Type B pancreatic cell (in vitro differentiated cells): ENCODE measurements around the gene TAF4B. TPM values are rescaled to one million over a fixed set of nuclear protein-coding genes. Genes with fewer than 3 reads are reported as not detected.
"Not testable (repeated sequence)": the region's sequence is repeated elsewhere in the genome, so short reads cannot be mapped to it uniquely, and the experiment has no call there.

ENCODE experiments used
- DNase-seq: peaks from one replicate; pipeline ENCODE4 v3.0.0; 2021; ENCODE audit warnings: mixed read lengths; ENCODE audit not compliant: unreplicated experiment; ENCODE audit errors: extremely low spot score
- H3K27ac Mint-ChIP-seq: 2 replicates; pipeline ENCODE4 v1.8.0; 2021; ENCODE audit warnings: mild to moderate bottlenecking, mixed read lengths
- H3K27me3 Mint-ChIP-seq: 2 replicates; pipeline ENCODE4 v1.8.0; 2021; ENCODE audit warnings: mixed read lengths
- H3K36me3 Mint-ChIP-seq: 2 replicates; pipeline ENCODE4 v1.8.0; 2021; ENCODE audit warnings: mixed read lengths
- H3K4me1 Mint-ChIP-seq: one replicate; pipeline ENCODE4 v1.8.0; 2021; ENCODE audit warnings: mixed read lengths; ENCODE audit not compliant: unreplicated experiment
- H3K4me3 Mint-ChIP-seq: 2 replicates; pipeline ENCODE4 v1.8.0; 2021; ENCODE audit warnings: mild to moderate bottlenecking, mixed read lengths
- H3K9me3 Mint-ChIP-seq: 2 replicates; pipeline ENCODE4 v1.8.0; 2021; ENCODE audit warnings: mixed read lengths
- CTCF ChIP-seq: fragments of 200-600 bp; sonication (generic); conservative IDR thresholded peaks from 2 replicates; pipeline ENCODE4 v1.5.0; 2021; ENCODE audit warnings: antibody characterized with exemption, mild to moderate bottlenecking
- total RNA-seq: library from RNA; stranded (reverse); gene quantifications from 2 replicates; pipeline ENCODE4 v1.2.1, GENCODE V29; 2021; ENCODE audit warnings: low replicate concordance

TAF4B gene
- total RNA-seq, 1 donor from 2014 or later: 5.1 TPM

- TF ChIP-seq CTCF: no peak
- no peaks in the 10 kb centered on the region for H3K9me3 Mint-ChIP-seq
- H3K4me1 Mint-ChIP-seq: peaks cover 11% of the 10 kb centered on the region
- peaks cover 25% of the 10 kb centered on the region for H3K27me3 Mint-ChIP-seq
- peak overlapping the region; percentile 92 for H3K27ac Mint-ChIP-seq
- DNase-seq: no peak
- no peaks in the 10 kb centered on the region for H3K36me3 Mint-ChIP-seq
- H3K4me3 Mint-ChIP-seq: peak overlapping the region; percentile 97
Measured at GRCh38 chr18:26227051-26227670, 916 bp downstream of the TAF4B start.

GRCh38 chr18:26228562-26229260 lies 2.5 kb downstream of the TAF4B start:
- Mint-ChIP-seq H3K36me3 (peaks cover 6% of the 10 kb centered on the region), H3K27ac (no peak overlapping the region), H3K9me3 (peaks cover 7% of the 10 kb centered on the region), H3K4me3 (peak overlapping the region; percentile 97), H3K4me1 (peaks cover 22% of the 10 kb centered on the region), H3K27me3 (peaks cover 25% of the 10 kb centered on the region)
- no peak for TF ChIP-seq CTCF
- no peak for DNase-seq

- peaks cover 13% of the 10 kb centered on the region for H3K9me3 Mint-ChIP-seq
- TF ChIP-seq CTCF: no peak
- H3K27me3 Mint-ChIP-seq: peaks cover 16% of the 10 kb centered on the region
- H3K36me3 Mint-ChIP-seq: peaks cover 6% of the 10 kb centered on the region
- H3K27ac Mint-ChIP-seq: no peak overlapping the region
- H3K4me1 Mint-ChIP-seq: peaks cover 22% of the 10 kb centered on the region
- H3K4me3 Mint-ChIP-seq: no peak overlapping the region
- DNase-seq: no peak
Measured at GRCh38 chr18:26230497-26230896, 4.3 kb downstream of the TAF4B start.

- Mint-ChIP-seq H3K4me1 (peaks cover 15% of the 10 kb centered on the region), H3K36me3 (peaks cover 6% of the 10 kb centered on the region), H3K4me3 (no peak overlapping the region), H3K27ac (peak overlapping the region; percentile 46), H3K27me3 (no peaks in the 10 kb centered on the region), H3K9me3 (peaks cover 13% of the 10 kb centered on the region)
- TF ChIP-seq CTCF: no peak
- DNase-seq: no peak
Measured at GRCh38 chr18:26233208-26233607, 7.0 kb downstream of the TAF4B start.

GRCh38 chr18:26237363-26237762 lies 11.1 kb downstream of the TAF4B start:
- not testable (repeated sequence) for H3K4me3 Mint-ChIP-seq
- H3K9me3 Mint-ChIP-seq: peaks cover 17% of the 10 kb centered on the region

GRCh38 chr18:26238718-26239117 lies 12.5 kb downstream of the TAF4B start:
- not testable (repeated sequence) for DNase-seq, H3K4me1 Mint-ChIP-seq, H3K27me3 Mint-ChIP-seq, H3K4me3 Mint-ChIP-seq, H3K36me3 Mint-ChIP-seq, H3K27ac Mint-ChIP-seq
- peaks cover 11% of the 10 kb centered on the region for H3K9me3 Mint-ChIP-seq

More at GRCh38 chr18:26237363-26237762, 11.1 kb downstream of the TAF4B start:
- H3K4me1 Mint-ChIP-seq: peaks cover 15% of the 10 kb centered on the region
- H3K27ac Mint-ChIP-seq, H3K27me3 Mint-ChIP-seq, H3K36me3 Mint-ChIP-seq, DNase-seq: not testable (repeated sequence)

GRCh38 chr18:26242392-26242791 lies 16.1 kb downstream of the TAF4B start:
- not testable (repeated sequence) for H3K9me3 Mint-ChIP-seq, H3K4me1 Mint-ChIP-seq, DNase-seq, H3K27ac Mint-ChIP-seq, H3K4me3 Mint-ChIP-seq, H3K27me3 Mint-ChIP-seq, H3K36me3 Mint-ChIP-seq

- H3K36me3 Mint-ChIP-seq, H3K27me3 Mint-ChIP-seq, H3K9me3 Mint-ChIP-seq, H3K4me1 Mint-ChIP-seq, H3K4me3 Mint-ChIP-seq, H3K27ac Mint-ChIP-seq, DNase-seq: not testable (repeated sequence)
Measured at GRCh38 chr18:26245434-26245833, 19.2 kb downstream of the TAF4B start.
